HG02798 (cell line): ENCODE data around the gene SYNGR1.

Experiments
- ATAC-seq: cut with Tn5 transposase; IDR thresholded peaks from one replicate; pipeline ENCODE4 v1.9.1; 2021; ENCODE audit warnings: mild to moderate bottlenecking; ENCODE audit not compliant: unreplicated experiment, poor library complexity

SYNGR1 gene

GRCh38 chr22:39423976-39424375, 74.2 kb downstream of the SYNGR1 start:
- ATAC-seq: no peak

GRCh38 chr22:39426380-39427043, 76.7 kb downstream of the SYNGR1 start:
- ATAC-seq: no peak

GRCh38 chr22:39427751-39428596, 78.2 kb downstream of the SYNGR1 start:
- ATAC-seq: no peak

GRCh38 chr22:39428597-39429071, 78.8 kb downstream of the SYNGR1 start:
- ATAC-seq: no peak

GRCh38 chr22:39429186-39429585, 79.4 kb downstream of the SYNGR1 start:
- ATAC-seq: no peak

- no peak for ATAC-seq
These were observed 80.3 kb downstream of the SYNGR1 start for GRCh38 chr22:39429916-39430575.

GRCh38 chr22:39430576-39431150, 80.9 kb downstream of the SYNGR1 start:
- ATAC-seq: no peak

- no peak for ATAC-seq
These were observed 81.5 kb downstream of the SYNGR1 start for GRCh38 chr22:39431216-39431801.

- no peak for ATAC-seq
These were observed 82.0 kb downstream of the SYNGR1 start for GRCh38 chr22:39431821-39432251.

- no peak for ATAC-seq
These were observed 82.6 kb downstream of the SYNGR1 start for GRCh38 chr22:39432361-39432811.

- ATAC-seq: no peak
These were observed 83.9 kb downstream of the SYNGR1 start for GRCh38 chr22:39433476-39434242.

- no peak for ATAC-seq
These were observed 84.5 kb downstream of the SYNGR1 start for GRCh38 chr22:39434243-39434653.

- no peak for ATAC-seq
These were observed 84.9 kb downstream of the SYNGR1 start for GRCh38 chr22:39434721-39435120.
